ENCODE measurements around the gene TGIF2. TPM values are rescaled to one million over a fixed set of nuclear protein-coding genes. Genes with fewer than 3 reads are reported as not detected.

The TGIF2 gene
- total and polyA plus RNA-seq, 2 of the 8 experiments (the other 6 are each of a cell fraction or from before 2014, with no cell fraction given) = 49.7 to 76.7 TPM

DNA sequence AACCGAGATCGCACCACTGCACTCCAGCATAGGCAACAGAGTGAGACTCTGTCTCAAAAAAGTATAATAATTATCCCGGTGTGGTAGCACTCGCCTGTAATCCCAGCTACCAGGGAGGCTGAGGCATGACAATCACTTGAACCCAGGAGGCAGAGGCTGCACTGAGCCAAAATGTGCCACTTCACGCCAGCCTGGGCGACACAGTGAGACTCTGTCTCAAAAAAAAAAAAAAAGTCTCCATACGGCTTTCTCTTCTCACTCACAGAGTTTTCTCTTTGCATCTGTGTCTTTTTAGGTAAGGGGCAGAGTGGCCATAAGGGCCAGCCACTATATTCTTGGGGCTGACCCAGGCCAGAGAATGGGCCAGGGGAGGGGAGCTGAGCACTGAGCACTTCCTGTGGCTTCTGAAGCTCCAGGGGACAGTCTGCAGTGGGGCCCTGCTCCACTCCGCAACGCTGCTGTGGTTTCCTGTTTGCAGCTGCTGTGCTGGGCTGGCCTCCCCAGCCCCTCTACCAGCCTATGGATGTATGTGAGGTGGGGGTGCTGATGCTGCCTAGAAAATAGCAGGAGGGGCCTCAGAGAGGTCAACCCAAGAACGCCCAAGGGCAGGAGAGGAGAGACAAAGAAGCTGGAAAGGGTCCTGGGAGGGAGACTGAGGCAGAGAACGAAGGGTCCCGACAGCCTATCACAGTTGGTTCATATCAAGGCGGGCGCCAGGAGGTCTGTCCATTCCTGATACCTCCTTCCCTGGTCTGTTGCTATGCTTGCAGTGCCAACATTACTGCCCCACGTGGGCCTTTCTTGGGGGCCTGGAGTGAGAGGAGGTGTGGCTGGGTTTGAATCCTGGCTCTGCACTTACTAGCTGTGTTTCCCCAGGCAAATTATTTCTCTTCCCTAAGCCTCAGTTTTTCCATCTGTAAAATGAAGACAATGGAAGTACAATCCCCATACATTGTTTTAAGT lies 56.6 kb downstream of the TGIF2 start:
- Histone ChIP-seq H3K23me2 (ENCODE audit: low read depth, low read length) (no peaks in the 10 kb centered on the region), H2AK5ac (ENCODE audit: low read depth, low read length) (no peak overlapping the region), H3K4ac (replicated peaks; ENCODE audit: insufficient read length, low read depth, low read length) (no peak overlapping the region), H3K27me3 (replicated peaks in 1 of 4; ENCODE audit: control insufficient read depth in 3 of 4, extremely low read depth in 1 of 4, insufficient read depth in 3 of 4, low read length in 3 of 4) (no peaks in the 10 kb centered on the region), H3K9ac (replicated peaks in 1 of 4; ENCODE audit: extremely low read depth in 1 of 4, low read depth in 3 of 4, low read length in 3 of 4) (no peak overlapping the region), H3K36me3 (ENCODE audit: control insufficient read depth in 2 of 4, insufficient read depth in 4 of 4, low read length in 3 of 4) (no peaks in the 10 kb centered on the region), H2BK12ac (ENCODE audit: low read depth, low read length) (no peak overlapping the region), H2AFZ (ENCODE audit: low read length) (no peak overlapping the region), H4K8ac (ENCODE audit: extremely low read depth, insufficient read depth, low read length) (peak overlapping the region; percentile 59; the same call in 1 of the 2 replicates), H3K18ac (ENCODE audit: extremely low read depth, low read length) (no peak overlapping the region), H3K4me2 (ENCODE audit: insufficient read depth in 1 of 2, low read depth in 2 of 2, low read length in 2 of 2) (no peak overlapping the region), H2BK20ac (ENCODE audit: low read length) (no peak overlapping the region), H3K23ac (ENCODE audit: insufficient read length) (no peak overlapping the region), H3K9me3 (ENCODE audit: insufficient read depth in 2 of 2, low read depth in 1 of 2, low read length in 1 of 2) (no peaks in the 10 kb centered on the region), H3K56ac (replicated peaks; ENCODE audit: insufficient read length, low read depth, low read length) (no peak overlapping the region), H3K79me1 (ENCODE audit: low read depth, low read length) (no peaks in the 10 kb centered on the region), H2BK120ac (replicated peaks; ENCODE audit: low read depth, low read length) (no peak overlapping the region), H3K79me2 (ENCODE audit: control insufficient read depth in 1 of 2, insufficient read depth in 2 of 2, low read length in 2 of 2) (no peaks in the 10 kb centered on the region), H3K27ac (ENCODE audit: low read depth, low read length) (no peak overlapping the region), H3K4me3 (ENCODE audit: extremely low read depth in 1 of 4, insufficient read depth in 2 of 4, low read depth in 3 of 4, low read length in 4 of 4) (no peak overlapping the region), H4K20me1 (replicated peaks in 1 of 2; ENCODE audit: control insufficient read depth in 1 of 2, insufficient read depth in 2 of 2, low read length in 2 of 2) (no peaks in the 10 kb centered on the region), H3K4me1 (replicated peaks in 1 of 4; ENCODE audit: control insufficient read depth in 3 of 4, insufficient read depth in 4 of 4, low read length in 3 of 4) (no peaks in the 10 kb centered on the region; a peak in 2 of 7 replicates), H3K14ac (ENCODE audit: insufficient read length) (no peak overlapping the region), H2BK5ac (ENCODE audit: low read depth, low read length) (no peak overlapping the region), H4K91ac (replicated peaks; ENCODE audit: insufficient read length, low read length) (no peak overlapping the region), H2BK15ac (ENCODE audit: low read length) (no peak overlapping the region), H4K5ac (ENCODE audit: insufficient read length, low read depth, low read length) (no peak overlapping the region)
- FAIRE-seq = no peak
- no peak for TF ChIP-seq HDAC6 (IDR thresholded peaks at IDR 0.05; ENCODE audit: low read depth, low read length)
- ChIA-PET POLR2A (ENCODE audit: partially characterized antibody) (interaction anchor here (1.3 to 1.7 kb wide), 3 partner anchors 13 to 18 kb away, joined by 3 to 6 read pairs (median 4); no protein-coding TSS in a partner anchor), CTCF (ENCODE audit: partially characterized antibody) (interaction anchor here (0.6 to 9.9 kb wide), 8 partner anchors 16 to 259 kb away, joined by 3 to 92 read pairs (median 3); partner anchors contain the start of gene SLA2)
- no peak for DNase-seq (ENCODE audit: low read depth in 1 of 2, low spot score in 2 of 2)
- 84% methylated on average over 14 of the region's 15 CpGs; no CpG with 5 or more reads in 1 of the 2 experiments for WGBS, 2 experiments (ENCODE audit: extremely low coverage in 1 of 2, insufficient coverage in 1 of 2, insufficient read length in 1 of 2, insufficient replicate concordance in 2 of 2, low coverage in 1 of 2, low lambda C conversion rate in 2 of 2, missing lambda C conversion rate in 1 of 2)
